GM23248 (cell line): Measurements from ENCODE around the gene DPM1. TPM values are rescaled to one million over a fixed set of nuclear protein-coding genes. Genes with fewer than 3 reads are reported as not detected.

ENCODE experiments used
- DNase-seq: peaks from one replicate; pipeline ENCODE4 v3.0.0-alpha.2; 2015
- H2AFZ ChIP-seq: fragments of 200-600 bp; sonication (generic); 2 replicates; pipeline ENCODE4 v1.6.1; 2016; ENCODE audit warnings: antibody characterized with exemption
- H3F3A ChIP-seq: fragments of 200-600 bp; sonication (generic); 2 replicates; pipeline ENCODE4 v1.6.1; 2016; ENCODE audit warnings: mild to moderate bottlenecking, antibody characterized with exemption, mixed run types; ENCODE audit not compliant: insufficient read depth
- H3K27ac ChIP-seq: fragments of 200-600 bp; sonication (generic); 2 replicates; pipeline ENCODE4 v1.5.1; 2016; ENCODE audit warnings: mild to moderate bottlenecking
- H3K27me3 ChIP-seq: fragments of 200-600 bp; sonication (generic); replicated peaks from 2 replicates; pipeline ENCODE4 v1.6.1; 2016; ENCODE audit warnings: mild to moderate bottlenecking; ENCODE audit not compliant: insufficient read depth
- H3K36me3 ChIP-seq: fragments of 200-600 bp; sonication (generic); 2 replicates; pipeline ENCODE4 v1.6.1; 2016; ENCODE audit warnings: low read depth, mild to moderate bottlenecking
- H3K4me1 ChIP-seq: fragments of 200-600 bp; sonication (generic); 2 replicates; pipeline ENCODE4 v1.6.1; 2016; ENCODE audit warnings: mild to moderate bottlenecking; ENCODE audit not compliant: insufficient read depth
- H3K4me2 ChIP-seq: fragments of 200-600 bp; sonication (generic); one replicate; pipeline ENCODE4 v1.6.1; 2016; ENCODE audit warnings: mild to moderate bottlenecking; ENCODE audit not compliant: unreplicated experiment
- H3K4me3 ChIP-seq: fragments of 200-600 bp; sonication (generic); 2 replicates; pipeline ENCODE4 v1.5.1; 2016; ENCODE audit warnings: mild to moderate bottlenecking
- H3K79me2 ChIP-seq: fragments of 200-600 bp; sonication (generic); 2 replicates; pipeline ENCODE4 v1.6.1; 2016; ENCODE audit warnings: mild to moderate bottlenecking; ENCODE audit not compliant: insufficient read depth
- H3K9ac ChIP-seq: fragments of 200-600 bp; sonication (generic); 2 replicates; pipeline ENCODE4 v1.6.1; 2016; ENCODE audit warnings: mild to moderate bottlenecking
- H3K9me2 ChIP-seq: fragments of 200-600 bp; sonication (generic); 2 replicates; pipeline ENCODE4 v1.6.1; 2016; ENCODE audit warnings: mixed run types, mild to moderate bottlenecking, moderate library complexity; ENCODE audit not compliant: insufficient read depth
- H3K9me3 ChIP-seq: fragments of 200-600 bp; sonication (generic); one replicate; pipeline ENCODE4 v1.6.1; 2017; ENCODE audit warnings: low read depth
- H4K20me1 ChIP-seq: fragments of 200-600 bp; sonication (generic); 2 replicates; pipeline ENCODE4 v1.6.0; 2016; ENCODE audit not compliant: insufficient read depth
- EZH2 ChIP-seq: fragments of 200-600 bp; sonication (generic); IDR thresholded peaks from 2 replicates; pipeline ENCODE4 v1.6.1; 2018; ENCODE audit warnings: antibody characterized with exemption, mild to moderate bottlenecking; ENCODE audit not compliant: insufficient read depth, poor library complexity, severe bottlenecking
- EZH2phosphoT487 ChIP-seq: fragments of 200-600 bp; sonication (generic); IDR thresholded peaks from 2 replicates; pipeline ENCODE4 v1.6.1; 2018; ENCODE audit warnings: antibody characterized with exemption, moderate library complexity, mild to moderate bottlenecking, low read depth; ENCODE audit not compliant: insufficient read depth
- WGBS, 2 experiments: methylation state at CpG; one replicate each; pipeline ENCODE4 v1.1.6; 2015 to 2017; ENCODE audit warnings: low lambda C conversion rate in 2 of 2, low coverage in 1 of 2; ENCODE audit errors: missing lambda C conversion rate in 2 of 2; 5-methylcytosine and 5-hydroxymethylcytosine counted together
- in situ Hi-C: fragments of 300-500 bp; cut with MboI; formaldehyde crosslinking; loops from 2 replicates; pipeline ENCODE4 v1.15.0; 2020
- polyA plus RNA-seq: library from polyadenylated mRNA; unstranded; fragments of >200 nt; fragmentation: Nextera tagmentation; extraction: Ambion mirVana; gene quantifications from 2 replicates; pipeline ENCODE4 v1.2.1, GENCODE V29; 2016
- total RNA-seq: library from RNA; depleted of rRNA; stranded (reverse); fragments of >200 nt; shearing (Covaris generic); gene quantifications from 2 replicates; pipeline ENCODE4 v1.2.3, GENCODE V29; 2014

Gene DPM1
- total and polyA plus RNA-seq, 2 experiments from 2014 or later, result 93.1 to 127 TPM

- H3K4me2 ChIP-seq, result no peak overlapping the region
- TF ChIP-seq EZH2phosphoT487 (no peak), EZH2 (no peak)
- 80 to 82% methylated on average over 5 of the region's 5 CpGs for WGBS, 2 experiments
- no peak overlapping the region for H2AFZ ChIP-seq
- no peak overlapping the region for H3K4me3 ChIP-seq
- H3K79me2 ChIP-seq, result peaks cover 77% of the 10 kb centered on the region
- H3K36me3 ChIP-seq, result peaks cover 57% of the 10 kb centered on the region
- H3F3A ChIP-seq, result peaks cover 28% of the 10 kb centered on the region
- H3K27ac ChIP-seq, result no peak overlapping the region
- in situ Hi-C loops, result no loop called here
- no peak overlapping the region for H3K9ac ChIP-seq
- DNase-seq, result no peak
- H3K4me1 ChIP-seq, result no peaks in the 10 kb centered on the region
- no peaks in the 10 kb centered on the region for H3K9me2 ChIP-seq
- no peaks in the 10 kb centered on the region for H4K20me1 ChIP-seq
- no peaks in the 10 kb centered on the region for H3K9me3 ChIP-seq
- H3K27me3 ChIP-seq, result no peaks in the 10 kb centered on the region
Measured at GRCh38 chr20:50891138-50891537, 67.2 kb downstream of the DPM1 start.

DNA sequence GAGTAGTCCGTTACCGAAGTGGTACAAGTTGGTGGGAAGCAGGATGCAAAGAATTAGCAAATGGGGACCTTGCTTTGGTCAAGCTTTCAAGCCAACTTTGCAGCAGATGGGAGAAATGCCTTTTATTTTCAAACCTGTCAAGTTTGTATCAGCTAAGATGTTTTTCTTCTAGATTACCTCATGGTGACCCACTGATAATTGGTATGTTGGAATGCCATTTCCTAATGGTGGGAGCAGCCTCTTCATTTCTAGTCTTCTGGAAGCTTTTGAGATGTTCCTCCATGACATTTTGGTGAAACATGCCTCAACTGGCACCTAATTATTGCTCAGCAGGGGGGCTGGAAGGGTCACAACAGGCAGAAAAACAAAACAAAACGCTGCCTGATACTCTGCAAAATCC lies 70.8 kb downstream of the DPM1 start:
- Histone ChIP-seq H2AFZ (no peak overlapping the region), H3K79me2 (peaks cover 42% of the 10 kb centered on the region), H4K20me1 (no peaks in the 10 kb centered on the region), H3K27ac (no peak overlapping the region), H3K4me1 (no peaks in the 10 kb centered on the region), H3F3A (peaks cover 27% of the 10 kb centered on the region), H3K9me3 (no peaks in the 10 kb centered on the region), H3K9ac (no peak overlapping the region), H3K4me2 (no peak overlapping the region), H3K9me2 (no peaks in the 10 kb centered on the region), H3K4me3 (no peak overlapping the region), H3K27me3 (no peaks in the 10 kb centered on the region), H3K36me3 (peaks cover 34% of the 10 kb centered on the region)
- no peak for DNase-seq
- in situ Hi-C loops, result no loop called here
- WGBS, 2 experiments, result 85% methylated on average over 3 of the region's 3 CpGs
- no peak for TF ChIP-seq EZH2phosphoT487
- TF ChIP-seq EZH2, result no peak

DNA sequence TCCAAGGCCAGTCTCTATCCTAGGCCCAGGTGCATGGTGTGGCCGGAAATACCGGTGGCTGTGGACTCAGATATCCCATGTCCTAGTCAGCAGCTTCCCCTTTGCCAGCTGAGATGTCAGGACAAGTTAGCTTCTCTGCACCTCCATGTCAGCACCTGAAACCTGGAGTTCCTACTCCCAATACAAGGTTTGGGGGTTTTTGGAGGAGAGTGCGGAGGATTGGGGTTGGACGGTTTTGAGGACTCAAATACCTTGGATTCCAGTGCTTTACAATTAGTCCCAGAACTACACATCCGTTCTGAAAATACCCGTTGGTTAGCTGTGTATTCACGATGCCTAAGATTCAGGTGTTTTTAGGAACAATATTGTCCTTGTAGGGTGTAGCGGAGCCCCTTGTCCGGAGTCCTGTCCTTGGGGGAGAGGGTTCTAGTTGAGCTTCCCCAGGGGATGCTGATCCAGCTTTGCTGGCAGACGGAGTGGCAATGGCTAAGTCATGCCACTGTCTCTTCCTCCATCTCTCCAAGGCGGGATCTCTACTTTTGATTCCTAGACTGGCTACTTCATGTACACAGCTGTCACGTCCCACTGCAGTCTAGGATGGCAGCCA lies 72.0 kb downstream of the DPM1 start:
- in situ Hi-C loops, result no loop called here
- Histone ChIP-seq H3K27ac (no peak overlapping the region), H3F3A (peaks cover 18% of the 10 kb centered on the region; the same call in 1 of the 2 replicates), H3K4me2 (no peak overlapping the region), H3K79me2 (peaks cover 29% of the 10 kb centered on the region), H4K20me1 (no peaks in the 10 kb centered on the region), H3K9me3 (no peaks in the 10 kb centered on the region), H3K4me1 (no peaks in the 10 kb centered on the region), H3K9ac (no peak overlapping the region), H3K27me3 (no peaks in the 10 kb centered on the region), H3K9me2 (no peaks in the 10 kb centered on the region), H2AFZ (no peak overlapping the region), H3K4me3 (no peak overlapping the region), H3K36me3 (peaks cover 26% of the 10 kb centered on the region)
- WGBS, 2 experiments, result 85 to 86% methylated on average over 12 of the region's 12 CpGs
- no peak for DNase-seq
- no peak for TF ChIP-seq EZH2phosphoT487
- TF ChIP-seq EZH2, result no peak

DNA sequence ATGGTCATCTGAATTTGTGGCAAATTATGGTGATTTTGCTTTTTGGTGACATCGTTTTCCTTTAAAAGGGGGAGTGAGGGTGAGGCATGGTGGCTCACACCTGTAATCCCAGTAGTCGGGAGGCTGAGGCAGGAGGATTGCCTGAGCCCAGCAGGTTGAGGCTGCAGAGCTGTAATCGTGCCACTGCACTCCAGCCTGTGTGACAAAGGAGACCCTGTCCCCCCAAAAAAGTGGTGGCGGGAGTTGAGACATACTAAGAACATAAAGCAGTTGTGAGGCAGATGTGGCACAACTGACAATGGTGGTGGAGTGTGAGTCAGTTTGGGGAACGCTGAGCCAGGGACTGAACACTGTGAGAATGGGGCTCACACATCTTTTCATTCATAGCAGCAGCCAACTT lies 72.6 kb downstream of the DPM1 start:
- Histone ChIP-seq H4K20me1 (no peaks in the 10 kb centered on the region), H2AFZ (no peak overlapping the region), H3K4me3 (no peak overlapping the region), H3F3A (peaks cover 17% of the 10 kb centered on the region; the same call in 1 of the 2 replicates), H3K79me2 (peaks cover 24% of the 10 kb centered on the region), H3K36me3 (peaks cover 24% of the 10 kb centered on the region), H3K9ac (no peak overlapping the region), H3K9me2 (no peaks in the 10 kb centered on the region), H3K4me1 (no peaks in the 10 kb centered on the region), H3K9me3 (no peaks in the 10 kb centered on the region), H3K27ac (no peak overlapping the region), H3K4me2 (no peak overlapping the region), H3K27me3 (no peaks in the 10 kb centered on the region)
- whole genome bisulfite sequencing, 2 experiments, result 74 to 81% methylated on average over 5 of the region's 5 CpGs
- no peak for DNase-seq
- TF ChIP-seq EZH2, result no peak
- in situ Hi-C loops, result no loop called here
